ENCODE data around the gene CEP152.

DNA sequence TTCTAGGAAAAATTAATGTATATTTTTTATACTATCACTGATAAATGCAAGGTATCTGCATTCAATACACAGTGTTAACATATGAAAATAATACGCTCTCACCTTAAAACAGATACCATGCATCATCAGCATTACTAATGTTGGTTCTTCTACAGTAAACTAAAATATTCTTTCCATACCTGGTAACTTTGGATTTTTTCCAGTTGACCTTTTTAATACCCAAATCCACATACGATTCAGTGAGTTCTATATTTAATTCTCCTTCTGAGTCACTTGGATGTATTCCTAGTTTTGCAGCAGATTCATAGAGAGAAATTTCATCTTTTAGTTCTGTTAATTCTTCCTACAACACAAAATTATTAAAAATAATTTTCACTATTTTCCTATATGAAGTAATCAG, 29.9 kb downstream of the CEP152 start:
- TF ChIP-seq POLR2A (IDR thresholded peaks at IDR 0.05) (no peak), EP300 (IDR thresholded peaks at IDR 0.05) (no peak)
- TF ChIP-seq, protein P1, sequence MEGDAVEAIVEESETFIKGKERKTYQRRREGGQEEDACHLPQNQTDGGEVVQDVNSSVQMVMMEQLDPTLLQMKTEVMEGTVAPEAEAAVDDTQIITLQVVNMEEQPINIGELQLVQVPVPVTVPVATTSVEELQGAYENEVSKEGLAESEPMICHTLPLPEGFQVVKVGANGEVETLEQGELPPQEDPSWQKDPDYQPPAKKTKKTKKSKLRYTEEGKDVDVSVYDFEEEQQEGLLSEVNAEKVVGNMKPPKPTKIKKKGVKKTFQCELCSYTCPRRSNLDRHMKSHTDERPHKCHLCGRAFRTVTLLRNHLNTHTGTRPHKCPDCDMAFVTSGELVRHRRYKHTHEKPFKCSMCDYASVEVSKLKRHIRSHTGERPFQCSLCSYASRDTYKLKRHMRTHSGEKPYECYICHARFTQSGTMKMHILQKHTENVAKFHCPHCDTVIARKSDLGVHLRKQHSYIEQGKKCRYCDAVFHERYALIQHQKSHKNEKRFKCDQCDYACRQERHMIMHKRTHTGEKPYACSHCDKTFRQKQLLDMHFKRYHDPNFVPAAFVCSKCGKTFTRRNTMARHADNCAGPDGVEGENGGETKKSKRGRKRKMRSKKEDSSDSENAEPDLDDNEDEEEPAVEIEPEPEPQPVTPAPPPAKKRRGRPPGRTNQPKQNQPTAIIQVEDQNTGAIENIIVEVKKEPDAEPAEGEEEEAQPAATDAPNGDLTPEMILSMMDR (IDR thresholded peaks at IDR 0.05) = no peak

All from suprapubic skin (tissue), 3 donors.